ENCODE data around the gene COX4I2.

- TF ChIP-seq EZH2 (IDR thresholded peaks at IDR 0.05; ENCODE audit: low read length, unreplicated experiment) (no peak), CTCF (conservative IDR thresholded peaks at IDR 0.05; ENCODE audit: low read depth, low read length) (no peak), EZH2phosphoT487 (IDR thresholded peaks at IDR 0.05; ENCODE audit: borderline replicate concordance, low read length) (no peak)
Observed at GRCh38 chr20:31595380-31595653, 42.4 kb upstream of the COX4I2 start.

Measured in PC-3 (cell line).